ENCODE results near the gene PCA3. TPM values are rescaled to one million over a fixed set of nuclear protein-coding genes. Genes with fewer than 3 reads are reported as not detected.
"Not testable (repeated sequence)": the region's sequence is repeated elsewhere in the genome, so short reads cannot be mapped to it uniquely, and the experiment has no call there.

Gene PCA3
- total RNA-seq, 2 donors from 2014 or later, result not detected

- no peak for ATAC-seq (replicated peaks in 1 of 2)
- Mint-ChIP-seq H3K4me1 (ENCODE audit: low read depth) (peaks cover 6% of the 10 kb centered on the region), H3K36me3 (ENCODE audit: insufficient read depth in 2 of 2) (no peaks in the 10 kb centered on the region), H3K27ac (no peak overlapping the region), H3K27me3 (ENCODE audit: low read depth) (peaks cover 15% of the 10 kb centered on the region), H3K4me3 (no peak overlapping the region), H3K9me3 (no peaks in the 10 kb centered on the region)
- DNase-seq, result no peak
Observed at GRCh38 chr9:76734716-76735115, 29.5 kb upstream of the PCA3 start.

- H3K4me3 Mint-ChIP-seq, result no peak overlapping the region
- peaks cover 0 to 2% of the 10 kb centered on the region in 2 donors for H3K9me3 Mint-ChIP-seq
- H3K27ac Mint-ChIP-seq, result no peak overlapping the region
- H3K27me3 Mint-ChIP-seq (ENCODE audit: low read depth), result peaks cover 9% of the 10 kb centered on the region
- peaks cover 0 to 1% of the 10 kb centered on the region in 2 donors for H3K36me3 Mint-ChIP-seq (ENCODE audit: insufficient read depth in 2 of 2)
- no peak for DNase-seq
- no peak for ATAC-seq (replicated peaks in 1 of 2)
- H3K4me1 Mint-ChIP-seq (ENCODE audit: low read depth), result peaks cover 3% of the 10 kb centered on the region
Observed at GRCh38 chr9:76737154-76737902, 26.9 kb upstream of the PCA3 start.

- DNase-seq, result no peak
- H3K36me3 Mint-ChIP-seq (ENCODE audit: insufficient read depth in 2 of 2), result peaks cover 1 to 2% of the 10 kb centered on the region in 2 donors
- peaks cover 9% of the 10 kb centered on the region for H3K27me3 Mint-ChIP-seq (ENCODE audit: low read depth)
- H3K9me3 Mint-ChIP-seq, result peaks cover 2 to 7% of the 10 kb centered on the region in 2 donors
- no peak overlapping the region for H3K27ac Mint-ChIP-seq
- no peak for ATAC-seq (replicated peaks in 1 of 2)
- H3K4me1 Mint-ChIP-seq (ENCODE audit: low read depth), result no peaks in the 10 kb centered on the region
- no peak overlapping the region for H3K4me3 Mint-ChIP-seq
Observed at GRCh38 chr9:76738402-76738801, 25.8 kb upstream of the PCA3 start.

GRCh38 chr9:76741524-76741923 lies 22.7 kb upstream of the PCA3 start:
- peaks cover 1 to 2% of the 10 kb centered on the region in 2 donors for H3K36me3 Mint-ChIP-seq (ENCODE audit: insufficient read depth in 2 of 2)

GRCh38 chr9:76742890-76743289 lies 21.3 kb upstream of the PCA3 start:
- not testable (repeated sequence) for H3K4me3 Mint-ChIP-seq; DNase-seq; H3K4me1 Mint-ChIP-seq (ENCODE audit: low read depth); ATAC-seq (replicated peaks in 1 of 2); H3K27ac Mint-ChIP-seq; H3K27me3 Mint-ChIP-seq (ENCODE audit: low read depth); H3K9me3 Mint-ChIP-seq; H3K36me3 Mint-ChIP-seq (ENCODE audit: insufficient read depth in 2 of 2)

More at GRCh38 chr9:76741524-76741923, 22.7 kb upstream of the PCA3 start:
- no peak for ATAC-seq (replicated peaks in 1 of 2)
- Mint-ChIP-seq H3K9me3 (peaks cover 7% of the 10 kb centered on the region in 2 donors), H3K27me3 (ENCODE audit: low read depth) (peaks cover 9% of the 10 kb centered on the region), H3K4me3 (no peak overlapping the region), H3K4me1 (ENCODE audit: low read depth) (no peaks in the 10 kb centered on the region), H3K27ac (no peak overlapping the region)
- no peak for DNase-seq

- Mint-ChIP-seq H3K4me3 (no peak overlapping the region), H3K9me3 (peaks cover 7% of the 10 kb centered on the region in 2 donors), H3K27ac (no peak overlapping the region), H3K36me3 (ENCODE audit: insufficient read depth in 2 of 2) (peaks cover 1 to 2% of the 10 kb centered on the region in 2 donors), H3K4me1 (ENCODE audit: low read depth) (no peaks in the 10 kb centered on the region), H3K27me3 (ENCODE audit: low read depth) (peaks cover 5% of the 10 kb centered on the region)
- ATAC-seq (replicated peaks in 1 of 2) (no peak), DNase-seq (no peak)
Observed at GRCh38 chr9:76743931-76744330, 20.3 kb upstream of the PCA3 start.

GRCh38 chr9:76744336-76744735 lies 19.9 kb upstream of the PCA3 start:
- DNase-seq, result no peak
- no peaks in the 10 kb centered on the region for H3K4me1 Mint-ChIP-seq (ENCODE audit: low read depth)
- no peak overlapping the region for H3K4me3 Mint-ChIP-seq
- peaks cover 7% of the 10 kb centered on the region in 2 donors for H3K9me3 Mint-ChIP-seq
- no peak overlapping the region for H3K27ac Mint-ChIP-seq
- peaks cover 6% of the 10 kb centered on the region for H3K27me3 Mint-ChIP-seq (ENCODE audit: low read depth)
- no peak for ATAC-seq (replicated peaks in 1 of 2)
- peaks cover 1 to 2% of the 10 kb centered on the region in 2 donors for H3K36me3 Mint-ChIP-seq (ENCODE audit: insufficient read depth in 2 of 2)

- Mint-ChIP-seq H3K27ac (no peak overlapping the region), H3K36me3 (ENCODE audit: insufficient read depth in 2 of 2) (no peaks in the 10 kb centered on the region), H3K4me3 (no peak overlapping the region), H3K4me1 (ENCODE audit: low read depth) (peaks cover 5% of the 10 kb centered on the region), H3K9me3 (no peaks in the 10 kb centered on the region), H3K27me3 (ENCODE audit: low read depth) (peaks cover 6% of the 10 kb centered on the region)
- no peak for DNase-seq
- ATAC-seq (replicated peaks in 1 of 2), result no peak
Observed at GRCh38 chr9:76751001-76751400, 13.2 kb upstream of the PCA3 start.

- Mint-ChIP-seq H3K27ac (no peak overlapping the region), H3K27me3 (ENCODE audit: low read depth) (peaks cover 12% of the 10 kb centered on the region), H3K4me1 (ENCODE audit: low read depth) (peaks cover 5% of the 10 kb centered on the region), H3K9me3 (no peaks in the 10 kb centered on the region), H3K4me3 (no peak overlapping the region), H3K36me3 (ENCODE audit: insufficient read depth in 2 of 2) (no peaks in the 10 kb centered on the region)
- no peak for ATAC-seq (replicated peaks in 1 of 2)
- DNase-seq, result no peak
Observed at GRCh38 chr9:76756268-76756640, 8.0 kb upstream of the PCA3 start.

GRCh38 chr9:76756941-76757673 lies 7.1 kb upstream of the PCA3 start:
- Mint-ChIP-seq H3K27me3 (ENCODE audit: low read depth) (peaks cover 12% of the 10 kb centered on the region), H3K9me3 (no peaks in the 10 kb centered on the region)
- ATAC-seq (replicated peaks in 1 of 2), result no peak

GRCh38 chr9:76758476-76758875 lies 5.8 kb upstream of the PCA3 start:
- Mint-ChIP-seq H3K36me3 (ENCODE audit: insufficient read depth in 2 of 2) (no peaks in the 10 kb centered on the region), H3K27ac (no peak overlapping the region), H3K4me3 (no peak overlapping the region), H3K4me1 (ENCODE audit: low read depth) (peaks cover 5% of the 10 kb centered on the region), H3K9me3 (no peaks in the 10 kb centered on the region), H3K27me3 (ENCODE audit: low read depth) (peaks cover 12% of the 10 kb centered on the region)
- ATAC-seq (replicated peaks in 1 of 2), result no peak
- DNase-seq, result no peak

More at GRCh38 chr9:76756941-76757673, 7.1 kb upstream of the PCA3 start:
- no peak for DNase-seq
- no peak overlapping the region for H3K4me3 Mint-ChIP-seq
- no peak overlapping the region for H3K27ac Mint-ChIP-seq
- H3K4me1 Mint-ChIP-seq (ENCODE audit: low read depth), result peaks cover 5% of the 10 kb centered on the region
- H3K36me3 Mint-ChIP-seq (ENCODE audit: insufficient read depth in 2 of 2), result no peaks in the 10 kb centered on the region

GRCh38 chr9:76759732-76760131 lies 4.5 kb upstream of the PCA3 start:
- Mint-ChIP-seq H3K9me3 (no peaks in the 10 kb centered on the region), H3K27ac (no peak overlapping the region)

GRCh38 chr9:76761448-76761847 lies 2.8 kb upstream of the PCA3 start:
- Mint-ChIP-seq H3K27me3 (ENCODE audit: low read depth) (peaks cover 12% of the 10 kb centered on the region), H3K4me1 (ENCODE audit: low read depth) (no peaks in the 10 kb centered on the region), H3K36me3 (ENCODE audit: insufficient read depth in 2 of 2) (no peaks in the 10 kb centered on the region), H3K27ac (no peak overlapping the region), H3K4me3 (no peak overlapping the region), H3K9me3 (no peaks in the 10 kb centered on the region)
- DNase-seq (no peak), ATAC-seq (replicated peaks in 1 of 2) (no peak)

More at GRCh38 chr9:76759732-76760131, 4.5 kb upstream of the PCA3 start:
- Mint-ChIP-seq H3K4me3 (no peak overlapping the region), H3K27me3 (ENCODE audit: low read depth) (peaks cover 12% of the 10 kb centered on the region), H3K4me1 (ENCODE audit: low read depth) (peaks cover 5% of the 10 kb centered on the region), H3K36me3 (ENCODE audit: insufficient read depth in 2 of 2) (no peaks in the 10 kb centered on the region)
- DNase-seq (no peak), ATAC-seq (replicated peaks in 1 of 2) (no peak)
